CD4-positive, CD25-positive, alpha-beta regulatory T cell (primary cell): ENCODE data around the gene WASF2. TPM values are rescaled to one million over a fixed set of nuclear protein-coding genes. Genes with fewer than 3 reads are reported as not detected.

Experiments used
- ATAC-seq, 2 donors: fragments of 150-1000 bp; cut with Tn5 transposase; one replicate each; pipeline ENCODE4 v1.10.0; 2021; ENCODE audit warnings: low read depth in 2 of 2, moderate number of reproducible peaks in 2 of 2, moderate library complexity in 1 of 2
- DNase-seq, 3 donors: peaks; one replicate each; pipeline versions ENCODE4 v3.0.0 to v3.0.0-alpha.2; 2012 to 2022; ENCODE audit warnings: mixed read lengths in 1 of 3
- H3K27ac ChIP-seq: one replicate; pipeline ENCODE4 v1.7.0; 2013; ENCODE audit warnings: mild to moderate bottlenecking, low read length; ENCODE audit not compliant: insufficient read depth, poor library complexity, severe bottlenecking
- H3K27me3 ChIP-seq: one replicate; pipeline ENCODE4 v1.7.0; 2013; ENCODE audit warnings: low read length; ENCODE audit not compliant: control insufficient read depth, insufficient read depth
- H3K36me3 ChIP-seq: one replicate; pipeline ENCODE4 v1.7.0; 2013; ENCODE audit warnings: mild to moderate bottlenecking, low read length, moderate library complexity; ENCODE audit not compliant: control insufficient read depth, insufficient read depth
- H3K4me1 ChIP-seq: 2 replicates; pipeline ENCODE4 v1.7.0; 2013; ENCODE audit warnings: mild to moderate bottlenecking, low read length; ENCODE audit not compliant: insufficient read depth, control insufficient read depth, poor library complexity, severe bottlenecking
- H3K4me3 ChIP-seq: one replicate; pipeline ENCODE4 v1.7.0; 2013; ENCODE audit warnings: low read depth, mild to moderate bottlenecking, low read length, moderate library complexity
- H3K9me3 ChIP-seq, 2 experiments: 1 replicate in 1 of 2; 2 replicates in 1 of 2; pipeline ENCODE4 v1.7.0; 2013; ENCODE audit warnings: low read length in 2 of 2, mild to moderate bottlenecking in 1 of 2, moderate library complexity in 1 of 2; ENCODE audit not compliant: control insufficient read depth in 2 of 2
- H3K27ac Mint-ChIP-seq, 3 donors: one replicate each; pipeline ENCODE4 v1.8.0; 2020 to 2022; ENCODE audit warnings: mild to moderate bottlenecking in 3 of 3, mixed read lengths in 3 of 3, moderate library complexity in 2 of 3
- H3K27me3 Mint-ChIP-seq: one replicate; pipeline ENCODE4 v1.8.0; 2022; ENCODE audit warnings: mild to moderate bottlenecking, mixed read lengths
- H3K36me3 Mint-ChIP-seq: one replicate; pipeline ENCODE4 v1.8.0; 2020; ENCODE audit warnings: mixed read lengths
- H3K4me1 Mint-ChIP-seq, 4 donors: one replicate each; pipeline ENCODE4 v1.8.0; 2020 to 2022; ENCODE audit warnings: mixed read lengths in 4 of 4, mild to moderate bottlenecking in 1 of 4
- H3K4me3 Mint-ChIP-seq, 4 donors: one replicate each; pipeline ENCODE4 v1.8.0; 2020 to 2022; ENCODE audit warnings: mild to moderate bottlenecking in 4 of 4, mixed read lengths in 4 of 4, moderate library complexity in 3 of 4
- H3K9me3 Mint-ChIP-seq, 7 donors: one replicate each; pipeline ENCODE4 v1.8.0; 2020 to 2022; ENCODE audit warnings: mixed read lengths in 7 of 7, mild to moderate bottlenecking in 3 of 7, moderate library complexity in 2 of 7
- polyA plus RNA-seq, 4 donors: library from polyadenylated mRNA; unstranded; fragments of 300-500 nt; fragmentation: Illumina TruSeq; gene quantifications; one replicate each; pipeline ENCODE4 v1.2.3, GENCODE V29; 2021
- total RNA-seq: library from RNA; stranded (reverse); gene quantifications from one replicate; pipeline ENCODE4 v1.2.3, GENCODE V29; 2022

The WASF2 gene
- total and polyA plus RNA-seq, 5 donors from 2014 or later = 55.3 to 175 (median 67.0) TPM

DNA sequence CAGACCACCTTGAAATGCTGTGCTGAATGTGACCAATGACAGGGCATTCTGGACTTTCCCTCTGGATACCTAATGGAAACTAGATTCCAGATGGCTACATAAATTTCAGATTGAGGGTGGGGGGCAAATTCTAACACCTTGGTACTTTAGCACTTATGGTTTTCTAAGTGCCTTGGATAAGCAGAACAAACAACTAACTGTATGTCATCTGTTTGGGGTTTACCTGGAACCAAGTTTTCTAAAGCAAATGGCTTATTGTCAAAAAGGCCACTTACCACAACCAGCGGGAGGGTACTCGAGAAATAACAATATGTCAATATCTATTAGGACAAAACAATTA is 58.4 kb downstream of the WASF2 start:
- Mint-ChIP-seq H3K27ac (peak overlapping the region; percentile 53 to 90 (median 63)), H3K27me3 (no peaks in the 10 kb centered on the region), H3K4me1 (peaks cover 46 to 93% (median 66%) of the 10 kb centered on the region in 4 donors), H3K9me3 (no peaks in the 10 kb centered on the region), H3K4me3 (peak overlapping the region; percentile 48 to 75 (median 64)), H3K36me3 (peaks cover 18% of the 10 kb centered on the region)
- Histone ChIP-seq H3K36me3 (peaks cover 18% of the 10 kb centered on the region), H3K27me3 (no peaks in the 10 kb centered on the region), H3K9me3 (no peaks in the 10 kb centered on the region), H3K4me3 (peak overlapping the region; percentile 77), H3K27ac (peak overlapping the region; percentile 61), H3K4me1 (peaks cover 94% of the 10 kb centered on the region)
- DNase-seq (no peak), ATAC-seq (no peak)

GRCh38 chr1:27430903-27431600 is 58.9 kb downstream of the WASF2 start:
- peak overlapping the region; percentile 61 for H3K27ac ChIP-seq
- H3K4me1 Mint-ChIP-seq = peaks cover 43 to 93% (median 64%) of the 10 kb centered on the region in 4 donors

GRCh38 chr1:27429029-27429425 is 60.9 kb downstream of the WASF2 start:
- Mint-ChIP-seq H3K4me3 (peak overlapping the region; percentile 75 to 87 (median 78)), H3K27me3 (no peaks in the 10 kb centered on the region), H3K9me3 (no peaks in the 10 kb centered on the region), H3K36me3 (peaks cover 27% of the 10 kb centered on the region), H3K27ac (peak overlapping the region; percentile 90 to 97 (median 91)), H3K4me1 (peaks cover 51 to 86% (median 60%) of the 10 kb centered on the region in 4 donors)
- peak overlapping the region; percentile 42 for H3K4me3 ChIP-seq
- no peaks in the 10 kb centered on the region for H3K27me3 ChIP-seq
- ATAC-seq = no peak
- peak overlapping the region; percentile 14 for H3K27ac ChIP-seq
- H3K4me1 ChIP-seq = peaks cover 73% of the 10 kb centered on the region
- H3K9me3 ChIP-seq = no peaks in the 10 kb centered on the region
- peaks cover 31% of the 10 kb centered on the region for H3K36me3 ChIP-seq
- DNase-seq = no peak

More at GRCh38 chr1:27430903-27431600, 58.9 kb downstream of the WASF2 start:
- Mint-ChIP-seq H3K9me3 (no peaks in the 10 kb centered on the region), H3K4me3 (peak overlapping the region; percentile 67 to 78 (median 74)), H3K27me3 (no peaks in the 10 kb centered on the region), H3K27ac (peak overlapping the region; percentile 53 to 90 (median 63)), H3K36me3 (peaks cover 21% of the 10 kb centered on the region)
- ATAC-seq (peak; percentile 75 to 80), DNase-seq (peak in 2 of 3 donors; percentile 61 to 80)
- peaks cover 20% of the 10 kb centered on the region for H3K36me3 ChIP-seq
- no peaks in the 10 kb centered on the region for H3K9me3 ChIP-seq
- H3K27me3 ChIP-seq = no peaks in the 10 kb centered on the region
- peaks cover 89% of the 10 kb centered on the region for H3K4me1 ChIP-seq
- H3K4me3 ChIP-seq = peak overlapping the region; percentile 77

DNA sequence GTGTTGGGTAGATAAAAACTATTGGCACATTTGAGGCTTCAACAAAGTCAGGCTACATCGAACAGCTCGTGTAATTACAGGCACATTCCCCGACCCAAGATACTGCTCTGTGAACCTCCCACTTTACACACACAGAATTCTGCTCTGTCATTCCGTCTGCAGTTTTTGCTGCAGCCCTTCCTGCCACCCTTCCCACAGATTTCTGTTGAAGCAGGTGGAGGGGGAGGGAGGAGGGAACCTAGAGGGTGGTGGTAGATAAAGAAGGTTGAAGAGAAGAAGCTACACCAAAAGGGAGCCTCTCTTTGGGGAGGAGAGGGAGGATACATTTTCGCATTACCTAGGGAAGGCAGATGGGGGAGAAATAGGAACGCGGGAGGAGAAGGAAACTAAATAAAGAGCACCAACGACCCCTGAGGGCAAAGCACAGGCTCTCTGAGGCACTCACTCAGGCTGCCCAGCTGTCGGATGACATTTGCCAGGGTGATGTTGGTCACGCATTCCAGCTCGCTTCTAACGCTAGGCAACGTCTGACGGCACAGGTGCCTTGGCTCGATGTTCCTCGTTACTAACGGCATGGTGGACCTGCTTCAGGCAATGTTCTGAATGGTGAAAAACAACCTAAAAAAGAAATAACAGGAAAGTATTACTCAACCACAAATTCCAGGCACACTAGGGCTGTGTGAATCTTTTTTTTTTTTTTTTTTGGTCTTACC is 61.5 kb downstream of the WASF2 start:
- DNase-seq (no peak), ATAC-seq (no peak)
- H3K9me3 ChIP-seq = no peaks in the 10 kb centered on the region
- Mint-ChIP-seq H3K27ac (peak overlapping the region; percentile 90 to 97 (median 91)), H3K4me3 (peak overlapping the region; percentile 75 to 87 (median 78)), H3K9me3 (no peaks in the 10 kb centered on the region), H3K36me3 (peaks cover 22% of the 10 kb centered on the region), H3K27me3 (no peaks in the 10 kb centered on the region), H3K4me1 (peaks cover 48 to 86% (median 59%) of the 10 kb centered on the region in 4 donors)
- H3K27ac ChIP-seq = peak overlapping the region; percentile 23
- peaks cover 31% of the 10 kb centered on the region for H3K36me3 ChIP-seq
- H3K4me3 ChIP-seq = peak overlapping the region; percentile 42
- no peaks in the 10 kb centered on the region for H3K27me3 ChIP-seq
- peaks cover 73% of the 10 kb centered on the region for H3K4me1 ChIP-seq

DNA sequence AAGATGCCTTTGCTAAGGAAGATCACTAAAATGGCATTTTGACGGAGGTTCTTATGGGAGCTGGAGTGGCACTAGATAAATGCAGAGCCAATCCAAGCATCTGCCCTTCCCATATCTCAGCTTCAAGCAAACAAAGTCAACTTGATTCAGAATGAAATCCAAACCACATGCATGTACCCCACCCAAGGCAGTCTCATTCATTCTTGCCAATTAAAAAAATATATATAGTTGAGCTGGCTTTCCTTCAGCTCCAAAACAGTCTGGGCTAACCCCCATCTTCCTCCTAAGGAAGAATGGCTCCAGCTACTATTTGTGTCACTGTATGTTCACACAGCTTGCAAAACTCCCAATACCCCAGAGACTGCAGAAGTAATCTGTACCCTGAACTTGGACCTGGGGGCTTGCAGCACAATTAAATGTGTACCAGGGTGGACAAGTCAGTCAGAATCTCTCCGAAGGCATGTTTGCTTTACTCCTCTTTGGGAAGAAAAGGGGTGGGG is 62.1 kb downstream of the WASF2 start:
- Mint-ChIP-seq H3K27me3 (no peaks in the 10 kb centered on the region), H3K36me3 (peaks cover 20% of the 10 kb centered on the region), H3K27ac (peak overlapping the region; percentile 90 to 97 (median 91)), H3K9me3 (no peaks in the 10 kb centered on the region), H3K4me1 (peaks cover 45 to 84% (median 56%) of the 10 kb centered on the region in 4 donors), H3K4me3 (peak overlapping the region; percentile 52 to 87 (median 76))
- ATAC-seq = no peak
- Histone ChIP-seq H3K27ac (peak overlapping the region; percentile 23), H3K4me1 (peaks cover 72% of the 10 kb centered on the region), H3K27me3 (no peaks in the 10 kb centered on the region), H3K36me3 (peaks cover 31% of the 10 kb centered on the region), H3K9me3 (no peaks in the 10 kb centered on the region), H3K4me3 (peak overlapping the region; percentile 42)
- no peak for DNase-seq

- Mint-ChIP-seq H3K9me3 (no peaks in the 10 kb centered on the region), H3K27ac (peak overlapping the region; percentile 65 to 97 (median 90)), H3K36me3 (peaks cover 20% of the 10 kb centered on the region), H3K27me3 (no peaks in the 10 kb centered on the region), H3K4me3 (peak overlapping the region; percentile 12 to 87 (median 34)), H3K4me1 (peaks cover 45 to 86% (median 57%) of the 10 kb centered on the region in 4 donors)
- H3K9me3 ChIP-seq = no peaks in the 10 kb centered on the region
- H3K36me3 ChIP-seq = peaks cover 31% of the 10 kb centered on the region
- ATAC-seq = no peak
- H3K27me3 ChIP-seq = no peaks in the 10 kb centered on the region
- DNase-seq = no peak
- H3K4me1 ChIP-seq = peaks cover 71% of the 10 kb centered on the region
- H3K27ac ChIP-seq = no peak overlapping the region
- no peak overlapping the region for H3K4me3 ChIP-seq
Observed at GRCh38 chr1:27427329-27427728, 62.6 kb downstream of the WASF2 start.

GRCh38 chr1:27423709-27424108 is 66.3 kb downstream of the WASF2 start:
- Histone ChIP-seq H3K27me3 (no peaks in the 10 kb centered on the region), H3K4me3 (no peak overlapping the region), H3K36me3 (peaks cover 36% of the 10 kb centered on the region), H3K9me3 (no peaks in the 10 kb centered on the region), H3K4me1 (peaks cover 50% of the 10 kb centered on the region), H3K27ac (peak overlapping the region; percentile 14)
- Mint-ChIP-seq H3K9me3 (no peaks in the 10 kb centered on the region), H3K27me3 (no peaks in the 10 kb centered on the region), H3K36me3 (peaks cover 19% of the 10 kb centered on the region), H3K4me1 (peaks cover 43 to 79% (median 55%) of the 10 kb centered on the region in 4 donors), H3K27ac (peak overlapping the region in 2 of 3 donors; percentile 67 to 72), H3K4me3 (peak overlapping the region in 2 of 4 donors; percentile 1 to 54)
- DNase-seq (no peak), ATAC-seq (no peak)
